Adipocyte (in vitro differentiated cells): ENCODE results near the gene TAS1R2.
A peak's percentile ranks its signal among the peaks of the same experiment; 100 is the strongest.

Experiments
- DNase-seq: peaks from one replicate; pipeline ENCODE4 v3.0.0-alpha.2; 2015; ENCODE audit warnings: low read depth
- H3K27me3 ChIP-seq: replicated peaks from 2 replicates; pipeline ENCODE4 v1.7.0; 2013; ENCODE audit warnings: mild to moderate bottlenecking, low read length, moderate library complexity; ENCODE audit not compliant: control insufficient read depth, insufficient read depth
- H3K36me3 ChIP-seq: 2 replicates; pipeline ENCODE4 v1.7.0; 2013; ENCODE audit warnings: low read length, mild to moderate bottlenecking, moderate library complexity; ENCODE audit not compliant: control insufficient read depth, insufficient read depth, severe bottlenecking
- H3K4me1 ChIP-seq: 2 replicates; pipeline ENCODE4 v1.7.0; 2013; ENCODE audit warnings: mild to moderate bottlenecking, low read length, moderate library complexity; ENCODE audit not compliant: control insufficient read depth, insufficient read depth
- H3K4me3 ChIP-seq: 2 replicates; pipeline ENCODE4 v1.7.0; 2013; ENCODE audit warnings: mild to moderate bottlenecking, low read length, moderate library complexity
- H3K9ac ChIP-seq: 2 replicates; pipeline ENCODE4 v1.7.0; 2013; ENCODE audit warnings: mild to moderate bottlenecking, low read length, moderate library complexity
- H3K9me3 ChIP-seq: 2 replicates; pipeline ENCODE4 v1.7.0; 2013; ENCODE audit warnings: mild to moderate bottlenecking, low read length, moderate library complexity; ENCODE audit not compliant: control insufficient read depth

The TAS1R2 gene

GRCh38 chr1:18805925-18806849 is 53.3 kb downstream of the TAS1R2 start:
- Histone ChIP-seq H3K4me3 (no peak overlapping the region), H3K36me3 (no peaks in the 10 kb centered on the region), H3K4me1 (peaks cover 4% of the 10 kb centered on the region), H3K9ac (no peak overlapping the region), H3K9me3 (no peaks in the 10 kb centered on the region), H3K27me3 (peaks cover 36% of the 10 kb centered on the region)
- DNase-seq, result peak; percentile 8

GRCh38 chr1:18805150-18805879 is 54.1 kb downstream of the TAS1R2 start:
- DNase-seq, result no peak
- Histone ChIP-seq H3K9ac (no peak overlapping the region), H3K4me3 (no peak overlapping the region), H3K4me1 (peaks cover 4% of the 10 kb centered on the region), H3K36me3 (no peaks in the 10 kb centered on the region), H3K27me3 (peaks cover 27% of the 10 kb centered on the region), H3K9me3 (no peaks in the 10 kb centered on the region)

DNA sequence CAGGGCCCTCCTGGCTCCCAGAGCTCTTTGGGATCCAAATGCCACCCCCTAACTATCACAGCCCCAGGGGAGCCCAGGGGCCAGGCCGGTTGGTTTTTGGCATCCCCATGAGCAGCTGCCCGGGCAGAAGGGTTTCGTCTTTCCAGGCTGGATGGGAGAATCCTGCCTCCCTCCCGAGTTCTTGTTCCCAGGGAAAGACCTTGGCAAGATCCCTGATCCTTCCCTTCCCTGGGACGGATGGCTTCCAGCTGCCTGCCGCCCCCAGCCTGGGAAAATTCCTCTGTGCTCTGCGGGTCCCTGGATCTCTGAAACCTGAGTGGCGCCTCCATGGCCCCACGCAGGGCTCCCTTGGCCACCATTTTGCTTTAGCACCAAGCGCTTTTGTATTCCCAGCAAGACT is 55.6 kb downstream of the TAS1R2 start:
- Histone ChIP-seq H3K27me3 (peaks cover 23% of the 10 kb centered on the region), H3K9me3 (no peaks in the 10 kb centered on the region), H3K36me3 (no peaks in the 10 kb centered on the region), H3K4me3 (no peak overlapping the region), H3K9ac (no peak overlapping the region), H3K4me1 (peaks cover 4% of the 10 kb centered on the region)
- no peak for DNase-seq

DNA sequence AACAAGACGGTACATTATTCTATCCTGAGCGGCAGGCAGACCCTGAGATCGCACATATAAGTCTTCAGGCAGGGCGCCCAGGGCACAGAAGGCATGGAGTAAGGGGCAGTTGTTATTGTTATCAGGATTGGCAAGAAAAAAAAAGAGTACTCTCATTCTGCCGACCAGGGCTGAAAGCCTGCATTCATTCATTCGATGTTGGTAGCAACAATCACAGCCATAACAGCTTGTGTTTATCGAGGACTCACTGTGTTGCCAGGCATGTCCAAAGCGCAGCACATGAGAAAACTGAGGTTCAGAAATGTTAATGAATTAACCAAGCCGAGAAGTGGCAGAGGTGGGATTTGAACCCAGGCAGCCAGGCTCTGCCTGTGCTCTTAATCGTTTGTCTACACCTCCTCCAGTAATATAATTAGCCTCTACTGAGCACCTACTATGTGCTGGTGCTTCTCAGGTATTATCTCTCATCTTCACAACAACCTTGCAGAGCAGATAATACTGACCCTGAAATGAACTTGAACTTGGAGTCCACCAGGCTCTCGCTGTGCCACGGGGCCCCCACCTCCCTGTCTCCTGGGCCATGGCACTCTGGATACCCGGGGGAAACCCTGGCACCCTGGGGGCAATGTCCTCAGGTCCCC is 56.2 kb downstream of the TAS1R2 start:
- DNase-seq, result no peak
- no peaks in the 10 kb centered on the region for H3K36me3 ChIP-seq

GRCh38 chr1:18802231-18802630 is 57.2 kb downstream of the TAS1R2 start:
- H3K27me3 ChIP-seq, result peaks cover 24% of the 10 kb centered on the region
- no peaks in the 10 kb centered on the region for H3K9me3 ChIP-seq
- no peaks in the 10 kb centered on the region for H3K36me3 ChIP-seq
- H3K4me1 ChIP-seq, result peaks cover 4% of the 10 kb centered on the region
- no peak overlapping the region for H3K9ac ChIP-seq
- H3K4me3 ChIP-seq, result no peak overlapping the region
- no peak for DNase-seq

More for the DNA sequence above, 56.2 kb downstream of the TAS1R2 start:
- H3K4me3 ChIP-seq, result no peak overlapping the region
- peaks cover 25% of the 10 kb centered on the region for H3K27me3 ChIP-seq
- no peak overlapping the region for H3K9ac ChIP-seq
- no peaks in the 10 kb centered on the region for H3K9me3 ChIP-seq
- peaks cover 4% of the 10 kb centered on the region for H3K4me1 ChIP-seq

GRCh38 chr1:18800258-18800657 is 59.2 kb downstream of the TAS1R2 start:
- H3K4me1 ChIP-seq, result no peaks in the 10 kb centered on the region
- H3K9ac ChIP-seq, result no peak overlapping the region
- DNase-seq, result no peak
- H3K9me3 ChIP-seq, result no peaks in the 10 kb centered on the region
- peaks cover 24% of the 10 kb centered on the region for H3K27me3 ChIP-seq
- H3K4me3 ChIP-seq, result no peak overlapping the region
- no peaks in the 10 kb centered on the region for H3K36me3 ChIP-seq

- no peaks in the 10 kb centered on the region for H3K36me3 ChIP-seq
- H3K4me3 ChIP-seq, result no peak overlapping the region
- no peak overlapping the region for H3K9ac ChIP-seq
- DNase-seq, result no peak
- no peaks in the 10 kb centered on the region for H3K9me3 ChIP-seq
- peaks cover 22% of the 10 kb centered on the region for H3K27me3 ChIP-seq
- H3K4me1 ChIP-seq, result no peaks in the 10 kb centered on the region
These were observed 60.0 kb downstream of the TAS1R2 start for GRCh38 chr1:18799454-18799853.

GRCh38 chr1:18798946-18799345 is 60.5 kb downstream of the TAS1R2 start:
- Histone ChIP-seq H3K27me3 (peaks cover 23% of the 10 kb centered on the region), H3K9ac (no peak overlapping the region), H3K9me3 (no peaks in the 10 kb centered on the region), H3K4me3 (no peak overlapping the region), H3K4me1 (no peaks in the 10 kb centered on the region), H3K36me3 (no peaks in the 10 kb centered on the region)
- no peak for DNase-seq

DNA sequence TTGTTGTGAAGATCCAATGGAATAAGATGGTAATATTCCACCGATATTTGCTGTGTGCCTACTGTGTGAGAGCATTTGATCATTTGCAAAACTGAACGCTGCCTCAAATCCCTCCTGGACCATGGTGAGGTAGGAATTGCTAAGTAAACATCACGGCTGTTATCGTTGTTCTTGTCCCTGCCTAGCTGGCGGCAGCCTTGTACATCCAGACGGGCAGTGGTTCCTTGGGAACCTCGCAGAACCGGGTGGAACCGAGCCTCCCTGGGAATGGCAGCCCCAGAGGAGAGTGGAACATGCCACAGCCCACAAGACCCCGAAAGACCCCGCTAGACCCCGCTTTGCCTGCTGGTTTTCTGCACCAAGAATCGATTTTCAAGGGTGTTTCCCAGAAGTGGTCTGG is 60.9 kb downstream of the TAS1R2 start:
- Histone ChIP-seq H3K4me3 (no peak overlapping the region), H3K27me3 (peaks cover 23% of the 10 kb centered on the region), H3K9me3 (no peaks in the 10 kb centered on the region), H3K9ac (no peak overlapping the region), H3K4me1 (no peaks in the 10 kb centered on the region), H3K36me3 (no peaks in the 10 kb centered on the region)
- DNase-seq, result no peak

GRCh38 chr1:18796950-18797349 is 62.5 kb downstream of the TAS1R2 start:
- H3K9me3 ChIP-seq, result peaks cover 13% of the 10 kb centered on the region
- no peak overlapping the region for H3K4me3 ChIP-seq
- H3K9ac ChIP-seq, result no peak overlapping the region
- H3K36me3 ChIP-seq, result no peaks in the 10 kb centered on the region
- H3K27me3 ChIP-seq, result peaks cover 24% of the 10 kb centered on the region
- no peak for DNase-seq
- no peaks in the 10 kb centered on the region for H3K4me1 ChIP-seq
